Type B pancreatic cell (in vitro differentiated cells): ENCODE data around the gene CALR3. TPM values are rescaled to one million over a fixed set of nuclear protein-coding genes. Genes with fewer than 3 reads are reported as not detected.

Experiments used
- DNase-seq: peaks from one replicate; pipeline ENCODE4 v3.0.0; 2021; ENCODE audit warnings: mixed read lengths; ENCODE audit not compliant: unreplicated experiment; ENCODE audit errors: extremely low spot score
- H3K27ac Mint-ChIP-seq: 2 replicates; pipeline ENCODE4 v1.8.0; 2021; ENCODE audit warnings: mild to moderate bottlenecking, mixed read lengths
- H3K27me3 Mint-ChIP-seq: 2 replicates; pipeline ENCODE4 v1.8.0; 2021; ENCODE audit warnings: mixed read lengths
- H3K36me3 Mint-ChIP-seq: 2 replicates; pipeline ENCODE4 v1.8.0; 2021; ENCODE audit warnings: mixed read lengths
- H3K4me1 Mint-ChIP-seq: one replicate; pipeline ENCODE4 v1.8.0; 2021; ENCODE audit warnings: mixed read lengths; ENCODE audit not compliant: unreplicated experiment
- H3K4me3 Mint-ChIP-seq: 2 replicates; pipeline ENCODE4 v1.8.0; 2021; ENCODE audit warnings: mild to moderate bottlenecking, mixed read lengths
- H3K9me3 Mint-ChIP-seq: 2 replicates; pipeline ENCODE4 v1.8.0; 2021; ENCODE audit warnings: mixed read lengths
- CTCF ChIP-seq: fragments of 200-600 bp; sonication (generic); conservative IDR thresholded peaks from 2 replicates; pipeline ENCODE4 v1.5.0; 2021; ENCODE audit warnings: antibody characterized with exemption, mild to moderate bottlenecking
- total RNA-seq: library from RNA; stranded (reverse); gene quantifications from 2 replicates; pipeline ENCODE4 v1.2.1, GENCODE V29; 2021; ENCODE audit warnings: low replicate concordance

CALR3 gene
- total RNA-seq, 1 donor from 2014 or later: not detected

- H3K4me1 Mint-ChIP-seq: peaks cover 57% of the 10 kb centered on the region
- no peaks in the 10 kb centered on the region for H3K9me3 Mint-ChIP-seq
- no peak for TF ChIP-seq CTCF
- DNase-seq: no peak
- H3K36me3 Mint-ChIP-seq: no peaks in the 10 kb centered on the region
- no peak overlapping the region for H3K27ac Mint-ChIP-seq
- H3K4me3 Mint-ChIP-seq: no peak overlapping the region
- no peaks in the 10 kb centered on the region for H3K27me3 Mint-ChIP-seq
Measured at GRCh38 chr19:16446108-16446723, 49.8 kb downstream of the CALR3 start.

GRCh38 chr19:16445238-16446107 lies 50.5 kb downstream of the CALR3 start:
- Mint-ChIP-seq H3K27me3 (no peaks in the 10 kb centered on the region), H3K4me1 (peaks cover 57% of the 10 kb centered on the region), H3K27ac (no peak overlapping the region), H3K4me3 (no peak overlapping the region), H3K9me3 (no peaks in the 10 kb centered on the region), H3K36me3 (no peaks in the 10 kb centered on the region)
- no peak for TF ChIP-seq CTCF
- no peak for DNase-seq

- Mint-ChIP-seq H3K9me3 (no peaks in the 10 kb centered on the region), H3K36me3 (no peaks in the 10 kb centered on the region), H3K4me3 (no peak overlapping the region), H3K27ac (no peak overlapping the region), H3K27me3 (no peaks in the 10 kb centered on the region), H3K4me1 (peaks cover 57% of the 10 kb centered on the region)
- DNase-seq: no peak
- TF ChIP-seq CTCF: no peak
Measured at GRCh38 chr19:16444269-16444600, 51.7 kb downstream of the CALR3 start.

- H3K36me3 Mint-ChIP-seq: peaks cover 2% of the 10 kb centered on the region
- TF ChIP-seq CTCF: no peak
- no peaks in the 10 kb centered on the region for H3K27me3 Mint-ChIP-seq
- H3K27ac Mint-ChIP-seq: peak overlapping the region; percentile 60
- H3K4me3 Mint-ChIP-seq: peak overlapping the region; percentile 1
- H3K9me3 Mint-ChIP-seq: no peaks in the 10 kb centered on the region
- peaks cover 53% of the 10 kb centered on the region for H3K4me1 Mint-ChIP-seq
- no peak for DNase-seq
Measured at GRCh38 chr19:16442386-16443276, 53.3 kb downstream of the CALR3 start.

- Mint-ChIP-seq H3K27me3 (no peaks in the 10 kb centered on the region), H3K27ac (no peak overlapping the region), H3K9me3 (no peaks in the 10 kb centered on the region), H3K4me3 (no peak overlapping the region), H3K4me1 (peaks cover 43% of the 10 kb centered on the region), H3K36me3 (peaks cover 9% of the 10 kb centered on the region)
- peak; percentile 78 for TF ChIP-seq CTCF
- no peak for DNase-seq
Measured at GRCh38 chr19:16441661-16442162, 54.3 kb downstream of the CALR3 start.
